Uterus (tissue), 4 donors: Measurements from ENCODE around the gene HORMAD2. TPM values are rescaled to one million over a fixed set of nuclear protein-coding genes. Genes with fewer than 3 reads are reported as not detected.

Source experiments
- DNase-seq, 2 donors: peaks; one replicate each; pipeline ENCODE4 v3.0.0-alpha.2; 2019 to 2020
- H3K27ac ChIP-seq, 2 donors: fragments of 200-600 bp; sonication (generic); 1 replicate in 1 of 2; 2 replicates in 1 of 2; pipeline ENCODE4 v1.5.1; 2016 to 2018
- H3K27me3 ChIP-seq, 2 donors: fragments of 200-600 bp; sonication (generic); one replicate each; pipeline ENCODE4 v1.5.1; 2018 to 2019; ENCODE audit warnings: control low read depth in 1 of 2
- H3K36me3 ChIP-seq, 2 donors: fragments of 200-600 bp; sonication (generic); one replicate each; pipeline ENCODE4 v1.5.1; 2019; ENCODE audit warnings: control low read depth in 1 of 2
- H3K4me1 ChIP-seq, 2 donors: fragments of 200-600 bp; sonication (generic); one replicate each; pipeline ENCODE4 v1.5.1; 2018 to 2019; ENCODE audit warnings: control low read depth in 1 of 2
- H3K4me3 ChIP-seq, 2 donors: fragments of 200-600 bp; sonication (generic); 1 replicate in 1 of 2; 2 replicates in 1 of 2; pipeline ENCODE4 v1.5.1; 2018 to 2019; ENCODE audit warnings: mild to moderate bottlenecking in 1 of 2
- H3K9me3 ChIP-seq, 2 donors: fragments of 200-600 bp; sonication (generic); one replicate each; pipeline ENCODE4 v1.5.1; 2019; ENCODE audit warnings: control low read depth in 1 of 2
- POLR2A ChIP-seq, 2 donors: fragments of 450-650 bp; IDR thresholded peaks; one replicate each; pipeline ENCODE4 v1.6.1; 2016; ENCODE audit warnings: antibody characterized with exemption in 2 of 2, mild to moderate bottlenecking in 1 of 2, moderate library complexity in 1 of 2
- intact Hi-C: fragments of 100-400 bp; cut with DNase I; formaldehyde crosslinking; loops from one replicate; pipeline ENCODE4 v1.15.1; 2023; ENCODE audit warnings: low total_unique reads
- total RNA-seq, 4 donors: library from RNA; depleted of rRNA in 3 of 4; stranded (reverse); fragments of >200 nt in 3 of 4; gene quantifications; one replicate each; pipeline versions ENCODE4 v1.1.0 to v1.2.4, GENCODE V29; 2014 to 2023
- TF ChIP-seq, protein P1 (sequence below), 4 experiments: fragments of 200-600 bp in 2 of 4; fragments of 450-650 bp in 2 of 4; sonication (generic) in 2 of 4; IDR thresholded peaks; one replicate each; pipeline ENCODE4 v1.5.1; 2016 to 2019; ENCODE audit warnings: antibody characterized with exemption in 4 of 4, mild to moderate bottlenecking in 2 of 4, moderate library complexity in 1 of 4
- donor health status: DM: yes; HTN: yes; CAD: no.

HORMAD2 gene
- total RNA-seq, 4 donors from 2014 or later: not detected

DNA sequence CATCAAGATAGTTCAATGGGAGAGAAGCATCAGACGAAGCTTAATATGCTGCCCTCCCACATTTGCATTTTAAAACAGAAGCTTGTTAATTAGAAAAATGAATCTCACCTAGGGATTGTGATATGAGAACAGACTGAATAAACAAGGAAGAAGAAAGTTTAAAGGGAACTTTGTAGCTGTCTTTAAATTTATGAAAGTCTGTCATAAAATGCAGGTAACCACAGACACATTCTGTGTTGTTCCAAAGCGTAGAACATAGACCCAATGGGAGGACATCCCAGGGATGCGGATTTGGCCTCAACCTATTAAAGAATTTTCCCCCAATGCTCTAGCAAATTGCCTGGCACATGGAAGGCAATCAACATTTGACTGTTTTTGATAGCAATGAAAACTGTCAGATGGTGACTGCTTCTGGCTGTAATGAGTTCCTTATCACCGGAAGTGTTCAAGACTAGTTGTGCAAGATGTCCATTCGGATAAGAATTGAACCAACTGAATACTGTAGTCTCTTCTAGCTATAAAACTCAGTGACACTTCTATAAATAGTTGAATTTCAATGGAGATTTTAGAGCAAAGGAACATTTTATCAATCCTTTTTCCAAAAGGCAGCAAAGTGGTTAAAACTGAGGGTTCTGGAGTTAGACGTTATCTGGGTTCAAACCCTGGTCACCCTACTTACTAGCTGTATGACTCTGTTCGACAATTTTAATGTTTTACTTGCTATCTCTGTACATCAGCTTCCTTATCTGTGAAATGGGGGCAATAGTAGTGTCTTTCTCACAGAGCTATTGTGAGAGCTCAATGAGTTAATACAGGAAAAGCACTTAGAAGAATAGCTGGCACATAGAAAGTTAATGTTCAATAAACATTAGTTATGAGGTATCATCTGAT lies 101.4 kb downstream of the HORMAD2 start:
- no peaks in the 10 kb centered on the region for H3K27me3 ChIP-seq
- no peaks in the 10 kb centered on the region for H3K4me1 ChIP-seq
- TF ChIP-seq, protein P1, sequence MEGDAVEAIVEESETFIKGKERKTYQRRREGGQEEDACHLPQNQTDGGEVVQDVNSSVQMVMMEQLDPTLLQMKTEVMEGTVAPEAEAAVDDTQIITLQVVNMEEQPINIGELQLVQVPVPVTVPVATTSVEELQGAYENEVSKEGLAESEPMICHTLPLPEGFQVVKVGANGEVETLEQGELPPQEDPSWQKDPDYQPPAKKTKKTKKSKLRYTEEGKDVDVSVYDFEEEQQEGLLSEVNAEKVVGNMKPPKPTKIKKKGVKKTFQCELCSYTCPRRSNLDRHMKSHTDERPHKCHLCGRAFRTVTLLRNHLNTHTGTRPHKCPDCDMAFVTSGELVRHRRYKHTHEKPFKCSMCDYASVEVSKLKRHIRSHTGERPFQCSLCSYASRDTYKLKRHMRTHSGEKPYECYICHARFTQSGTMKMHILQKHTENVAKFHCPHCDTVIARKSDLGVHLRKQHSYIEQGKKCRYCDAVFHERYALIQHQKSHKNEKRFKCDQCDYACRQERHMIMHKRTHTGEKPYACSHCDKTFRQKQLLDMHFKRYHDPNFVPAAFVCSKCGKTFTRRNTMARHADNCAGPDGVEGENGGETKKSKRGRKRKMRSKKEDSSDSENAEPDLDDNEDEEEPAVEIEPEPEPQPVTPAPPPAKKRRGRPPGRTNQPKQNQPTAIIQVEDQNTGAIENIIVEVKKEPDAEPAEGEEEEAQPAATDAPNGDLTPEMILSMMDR (IDR thresholded peaks at IDR 0.05): no peak
- no peak for TF ChIP-seq POLR2A (IDR thresholded peaks at IDR 0.05)
- H3K9me3 ChIP-seq: no peaks in the 10 kb centered on the region
- DNase-seq: no peak
- H3K36me3 ChIP-seq: no peaks in the 10 kb centered on the region
- no peak overlapping the region for H3K4me3 ChIP-seq
- no peak overlapping the region for H3K27ac ChIP-seq
- intact Hi-C loops: no loop called here

DNA sequence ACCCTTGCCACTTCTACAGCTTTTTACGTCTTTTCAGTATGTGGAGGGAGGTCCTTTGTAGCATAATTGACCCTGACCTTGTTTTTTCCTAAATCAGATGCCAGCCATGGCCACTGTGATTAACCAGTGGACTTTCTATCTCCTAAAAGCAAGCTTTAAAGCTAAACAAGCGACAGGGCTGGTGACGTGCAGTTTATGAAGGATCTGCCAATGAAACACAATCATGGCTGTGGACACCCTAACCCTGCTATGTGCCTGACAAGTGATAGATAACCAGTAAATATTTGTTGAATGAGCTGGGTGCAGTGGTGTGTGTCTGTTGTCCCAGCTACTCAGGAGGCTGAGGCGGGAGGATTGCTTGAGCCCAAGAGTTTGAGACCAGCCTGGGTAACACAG lies 102.1 kb downstream of the HORMAD2 start:
- TF ChIP-seq, protein P1 (IDR thresholded peaks at IDR 0.05): no peak
- no peaks in the 10 kb centered on the region for H3K9me3 ChIP-seq
- H3K27me3 ChIP-seq: no peaks in the 10 kb centered on the region
- H3K4me3 ChIP-seq: no peak overlapping the region
- no peaks in the 10 kb centered on the region for H3K36me3 ChIP-seq
- no peaks in the 10 kb centered on the region for H3K4me1 ChIP-seq
- intact Hi-C loops: no loop called here
- H3K27ac ChIP-seq: no peak overlapping the region
- no peak for DNase-seq

DNA sequence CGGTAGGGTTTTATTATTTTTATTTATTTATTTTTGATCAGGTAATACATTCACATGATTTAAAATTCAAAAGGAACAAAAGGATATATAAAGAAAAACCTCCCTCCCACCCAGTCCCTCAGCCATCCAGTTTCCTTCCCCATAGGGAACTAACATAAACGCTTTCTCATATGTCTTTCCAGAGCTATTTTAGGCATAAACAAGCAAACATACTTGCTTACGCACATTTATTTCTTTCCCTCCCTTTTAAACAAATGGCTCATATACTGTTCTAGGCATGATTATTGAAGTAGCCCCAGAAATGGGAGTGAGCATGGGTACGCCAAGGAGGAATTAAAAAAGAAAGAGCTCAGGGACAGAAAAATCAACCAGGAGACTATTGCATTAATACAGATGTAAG lies 102.6 kb downstream of the HORMAD2 start:
- Histone ChIP-seq H3K36me3 (no peaks in the 10 kb centered on the region), H3K4me1 (no peaks in the 10 kb centered on the region), H3K27ac (no peak overlapping the region), H3K4me3 (no peak overlapping the region), H3K27me3 (no peaks in the 10 kb centered on the region), H3K9me3 (no peaks in the 10 kb centered on the region)
- no peak for DNase-seq
- intact Hi-C loops: no loop called here
- no peak for TF ChIP-seq POLR2A (IDR thresholded peaks at IDR 0.05)
- TF ChIP-seq, protein P1 (IDR thresholded peaks at IDR 0.05): no peak

DNA sequence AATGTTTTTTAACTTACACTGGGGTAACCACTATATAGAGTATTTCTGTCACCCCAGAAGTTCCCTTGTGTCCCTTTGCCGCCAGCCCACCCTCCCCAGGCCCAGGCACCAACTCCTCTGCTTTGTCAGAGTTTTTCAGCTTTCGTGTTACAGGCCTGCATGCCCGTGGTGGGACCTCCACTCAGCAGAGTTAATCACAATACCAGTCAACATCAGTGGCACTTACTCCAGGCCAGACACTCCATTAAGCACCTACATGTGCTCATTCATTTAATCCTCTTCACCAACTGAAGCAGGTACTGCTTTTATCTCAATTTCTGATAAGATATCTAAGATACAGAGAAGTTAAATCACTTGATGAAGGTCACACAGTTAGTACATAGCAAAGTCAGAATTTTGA lies 103.0 kb downstream of the HORMAD2 start:
- no peaks in the 10 kb centered on the region for H3K4me1 ChIP-seq
- H3K4me3 ChIP-seq: no peak overlapping the region
- no peaks in the 10 kb centered on the region for H3K9me3 ChIP-seq
- H3K27ac ChIP-seq: no peak overlapping the region
- H3K27me3 ChIP-seq: no peaks in the 10 kb centered on the region
- intact Hi-C loops: no loop called here
- H3K36me3 ChIP-seq: no peaks in the 10 kb centered on the region
- TF ChIP-seq, protein P1 (IDR thresholded peaks at IDR 0.05): no peak
- TF ChIP-seq POLR2A (IDR thresholded peaks at IDR 0.05): no peak
- DNase-seq: no peak

DNA sequence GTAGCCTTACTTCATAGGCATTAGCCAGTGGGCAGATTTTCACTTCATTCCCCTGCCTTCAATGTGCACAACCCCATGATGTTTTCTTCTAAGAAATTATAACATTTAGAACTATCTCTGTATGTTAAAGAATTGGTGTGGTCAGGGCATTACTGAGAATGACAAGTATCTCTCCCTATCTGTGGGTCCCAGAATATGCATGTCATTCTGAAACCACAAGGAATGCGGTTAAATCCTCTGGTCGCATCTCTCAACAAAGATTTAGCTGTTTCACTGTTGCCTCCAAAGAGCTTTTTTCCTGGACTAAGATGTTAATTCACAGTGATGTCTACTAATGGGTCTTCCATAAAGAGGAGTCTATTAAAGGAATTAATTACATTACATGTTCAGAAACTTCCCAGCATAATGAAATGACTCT lies 103.6 kb downstream of the HORMAD2 start:
- TF ChIP-seq POLR2A (IDR thresholded peaks at IDR 0.05): no peak
- TF ChIP-seq, protein P1 (IDR thresholded peaks at IDR 0.05): no peak
- intact Hi-C loops: no loop called here
- no peak overlapping the region for H3K27ac ChIP-seq
- H3K9me3 ChIP-seq: no peaks in the 10 kb centered on the region
- no peaks in the 10 kb centered on the region for H3K4me1 ChIP-seq
- DNase-seq: no peak
- H3K4me3 ChIP-seq: no peak overlapping the region
- H3K27me3 ChIP-seq: no peaks in the 10 kb centered on the region
- no peaks in the 10 kb centered on the region for H3K36me3 ChIP-seq
